Naive thymus-derived CD4-positive, alpha-beta T cell (primary cell): ENCODE measurements around the gene RRP9. TPM values are rescaled to one million over a fixed set of nuclear protein-coding genes. Genes with fewer than 3 reads are reported as not detected.

Experiments used
- ATAC-seq: fragments of 150-1000 bp; cut with Tn5 transposase; 2 replicates; pipeline ENCODE4 v1.10.0; 2021; ENCODE audit warnings: mild to moderate bottlenecking, moderate library complexity
- CTCF ChIA-PET: fragments of 350-600 bp; sonication (Branson Sonifier 250); formaldehyde crosslinking; loops from one replicate; lab custom pipeline; 2021; ENCODE audit warnings: antibody characterized with exemption; lab: Charles Lee
- POLR2A ChIA-PET: fragments of 350-600 bp; sonication (Branson Sonifier 250); formaldehyde crosslinking; loops from one replicate; lab custom pipeline; 2021; ENCODE audit warnings: antibody characterized with exemption, inconsistent platforms; lab: Charles Lee
- DNase-seq, 9 donors: peaks; one replicate each; pipeline versions ENCODE4 v3.0.0 to v3.0.0-alpha.2; 2020 to 2022; ENCODE audit warnings: mixed read lengths in 1 of 9
- H3K27ac ChIP-seq: one replicate; pipeline ENCODE4 v1.7.0; 2013; ENCODE audit warnings: mild to moderate bottlenecking, low read depth, low read length, moderate library complexity
- H3K27me3 ChIP-seq, 2 donors: one replicate each; pipeline ENCODE4 v1.7.0; 2013; ENCODE audit warnings: low read length in 2 of 2, mild to moderate bottlenecking in 2 of 2, moderate library complexity in 2 of 2; ENCODE audit not compliant: control insufficient read depth in 2 of 2, insufficient read depth in 2 of 2
- H3K36me3 ChIP-seq, 3 experiments: 1 replicate in 2 of 3; 2 replicates in 1 of 3; pipeline ENCODE4 v1.7.0; 2013; ENCODE audit warnings: low read length in 3 of 3, mild to moderate bottlenecking in 3 of 3, moderate library complexity in 1 of 3; ENCODE audit not compliant: insufficient read depth in 3 of 3, control insufficient read depth in 2 of 3
- H3K4me1 ChIP-seq, 2 donors: one replicate each; pipeline ENCODE4 v1.7.0; 2013; ENCODE audit warnings: low read length in 2 of 2, mild to moderate bottlenecking in 2 of 2, moderate library complexity in 1 of 2; ENCODE audit not compliant: control insufficient read depth in 2 of 2, insufficient read depth in 2 of 2
- H3K4me3 ChIP-seq: 2 replicates; pipeline ENCODE4 v1.7.0; 2013; ENCODE audit warnings: mild to moderate bottlenecking, low read length
- H3K9me3 ChIP-seq, 3 experiments: 1 replicate in 2 of 3; 2 replicates in 1 of 3; pipeline ENCODE4 v1.7.0; 2013; ENCODE audit warnings: low read length in 3 of 3; ENCODE audit not compliant: control insufficient read depth in 2 of 3
- H3K27ac Mint-ChIP-seq, 9 donors: one replicate each; pipeline ENCODE4 v1.8.0; 2020 to 2022; ENCODE audit warnings: mixed read lengths in 9 of 9, mild to moderate bottlenecking in 8 of 9, moderate library complexity in 5 of 9, inconsistent platforms in 2 of 9
- H3K27me3 Mint-ChIP-seq, 5 donors: one replicate each; pipeline ENCODE4 v1.8.0; 2021 to 2022; ENCODE audit warnings: mixed read lengths in 5 of 5, mild to moderate bottlenecking in 1 of 5
- H3K36me3 Mint-ChIP-seq, 5 donors: one replicate each; pipeline ENCODE4 v1.8.0; 2020 to 2022; ENCODE audit warnings: mixed read lengths in 5 of 5, mild to moderate bottlenecking in 3 of 5, inconsistent platforms in 1 of 5
- H3K4me1 Mint-ChIP-seq, 7 donors: one replicate each; pipeline ENCODE4 v1.8.0; 2020 to 2022; ENCODE audit warnings: mixed read lengths in 7 of 7, mild to moderate bottlenecking in 3 of 7, inconsistent platforms in 1 of 7
- H3K4me3 Mint-ChIP-seq, 10 donors: one replicate each; pipeline ENCODE4 v1.8.0; 2020 to 2022; ENCODE audit warnings: mild to moderate bottlenecking in 10 of 10, mixed read lengths in 10 of 10, moderate library complexity in 6 of 10, inconsistent platforms in 2 of 10
- H3K9me3 Mint-ChIP-seq, 11 donors: one replicate each; pipeline ENCODE4 v1.8.0; 2020 to 2022; ENCODE audit warnings: mixed read lengths in 11 of 11, mild to moderate bottlenecking in 4 of 11, inconsistent platforms in 1 of 11, moderate library complexity in 1 of 11
- intact Hi-C, 2 donors: fragments of 100-400 bp; cut with micrococcal nuclease; formaldehyde crosslinking; loops; one replicate each; pipeline ENCODE4 v1.15.1; 2023
- polyA plus RNA-seq, 2 donors: library from polyadenylated mRNA; unstranded; fragments of 300-500 nt; fragmentation: Illumina TruSeq; gene quantifications; one replicate each; pipeline ENCODE4 v1.2.3, GENCODE V29; 2021
- total RNA-seq, 6 experiments: library from RNA in 5 of 6; stranded (reverse) in 5 of 6; gene quantifications; 1 replicate in 5 of 6; 2 replicates in 1 of 6; pipeline ENCODE4 v1.2.3 and lab custom pipeline; 2021 to 2026

The RRP9 gene
- total and polyA plus RNA-seq, 7 experiments from 2014 or later, result 10.2 to 34.2 (median 18.6) TPM

GRCh38 chr3:51934139-51934850 lies 7.4 kb downstream of the RRP9 start:
- no peak for ATAC-seq
- Mint-ChIP-seq H3K4me3 (no peak overlapping the region), H3K27me3 (no peaks in the 10 kb centered on the region), H3K36me3 (peaks cover 0 to 47% (median 5%) of the 10 kb centered on the region in 5 donors), H3K4me1 (peaks cover 3 to 11% (median 4%) of the 10 kb centered on the region in 7 donors), H3K9me3 (no peaks in the 10 kb centered on the region), H3K27ac (no peak overlapping the region)
- Histone ChIP-seq H3K36me3 (peaks cover 0 to 67% (median 16%) of the 10 kb centered on the region in 3 experiments), H3K27me3 (no peaks in the 10 kb centered on the region), H3K4me3 (no peak overlapping the region), H3K27ac (no peak overlapping the region), H3K4me1 (no peaks in the 10 kb centered on the region), H3K9me3 (no peaks in the 10 kb centered on the region)
- ChIA-PET POLR2A (interaction anchor here (0.8 kb wide), 1 partner anchor 663 kb away, joined by 4 read pairs; no protein-coding TSS in a partner anchor), CTCF (no interaction called here)
- DNase-seq, result no peak
- intact Hi-C loops, result no loop called here

- H3K4me3 Mint-ChIP-seq, result no peak overlapping the region
- POLR2A ChIA-PET, result no interaction called here
- no peak overlapping the region for H3K4me3 ChIP-seq
- no peaks in the 10 kb centered on the region for H3K9me3 Mint-ChIP-seq
- no peak overlapping the region for H3K27ac Mint-ChIP-seq
- no peak for DNase-seq
- no peaks in the 10 kb centered on the region for H3K4me1 ChIP-seq
- H3K4me1 Mint-ChIP-seq, result peaks cover 0 to 7% (median 0%) of the 10 kb centered on the region in 7 donors
- no peaks in the 10 kb centered on the region for H3K27me3 Mint-ChIP-seq
- no peak for ATAC-seq
- peaks cover 0 to 44% (median 5%) of the 10 kb centered on the region in 5 donors for H3K36me3 Mint-ChIP-seq
- CTCF ChIA-PET, result no interaction called here
- H3K27me3 ChIP-seq, result no peaks in the 10 kb centered on the region
- H3K36me3 ChIP-seq, result peaks cover 0 to 64% (median 16%) of the 10 kb centered on the region in 3 experiments
- H3K27ac ChIP-seq, result no peak overlapping the region
- H3K9me3 ChIP-seq, result no peaks in the 10 kb centered on the region
- intact Hi-C loops, result no loop called here
These were observed 8.1 kb downstream of the RRP9 start for GRCh38 chr3:51933471-51934138.

- no peaks in the 10 kb centered on the region for H3K27me3 ChIP-seq
- H3K27ac Mint-ChIP-seq, result no peak overlapping the region
- CTCF ChIA-PET, result no interaction called here
- POLR2A ChIA-PET, result interaction anchor here (0.7 kb wide), 1 partner anchor 473 kb away, joined by 4 read pairs; no protein-coding TSS in a partner anchor
- intact Hi-C loops, result no loop called here
- H3K27me3 Mint-ChIP-seq, result no peaks in the 10 kb centered on the region
- peaks cover 0 to 39% (median 5%) of the 10 kb centered on the region in 5 donors for H3K36me3 Mint-ChIP-seq
- H3K4me1 Mint-ChIP-seq, result no peaks in the 10 kb centered on the region
- ATAC-seq (no peak), DNase-seq (no peak)
- no peak overlapping the region for H3K4me3 ChIP-seq
- no peak overlapping the region for H3K4me3 Mint-ChIP-seq
- no peaks in the 10 kb centered on the region for H3K9me3 Mint-ChIP-seq
- H3K27ac ChIP-seq, result no peak overlapping the region
- H3K36me3 ChIP-seq, result peaks cover 0 to 56% (median 16%) of the 10 kb centered on the region in 3 experiments
- H3K9me3 ChIP-seq, result no peaks in the 10 kb centered on the region
- H3K4me1 ChIP-seq, result no peaks in the 10 kb centered on the region
These were observed 9.0 kb downstream of the RRP9 start for GRCh38 chr3:51932471-51933370.

- ATAC-seq, result no peak
- no peak for DNase-seq
- H3K27me3 Mint-ChIP-seq, result no peaks in the 10 kb centered on the region
- H3K36me3 Mint-ChIP-seq, result peaks cover 0 to 38% (median 4%) of the 10 kb centered on the region in 5 donors
- H3K4me1 Mint-ChIP-seq, result no peaks in the 10 kb centered on the region
- H3K27ac Mint-ChIP-seq, result no peak overlapping the region
- CTCF ChIA-PET, result no interaction called here
- no peaks in the 10 kb centered on the region for H3K27me3 ChIP-seq
- no peaks in the 10 kb centered on the region for H3K9me3 Mint-ChIP-seq
- H3K4me3 Mint-ChIP-seq, result no peak overlapping the region
- H3K9me3 ChIP-seq, result no peaks in the 10 kb centered on the region
- peaks cover 0 to 46% (median 16%) of the 10 kb centered on the region in 3 experiments for H3K36me3 ChIP-seq
- POLR2A ChIA-PET, result no interaction called here
- H3K4me1 ChIP-seq, result no peaks in the 10 kb centered on the region
- no peak overlapping the region for H3K4me3 ChIP-seq
- intact Hi-C loops, result no loop called here
- no peak overlapping the region for H3K27ac ChIP-seq
These were observed 9.9 kb downstream of the RRP9 start for GRCh38 chr3:51931756-51932155.

- intact Hi-C loops, result no loop called here
- ATAC-seq (no peak), DNase-seq (no peak)
- Histone ChIP-seq H3K27ac (no peak overlapping the region), H3K4me3 (no peak overlapping the region), H3K9me3 (no peaks in the 10 kb centered on the region), H3K4me1 (no peaks in the 10 kb centered on the region), H3K36me3 (peaks cover 0 to 33% (median 9%) of the 10 kb centered on the region in 3 experiments), H3K27me3 (no peaks in the 10 kb centered on the region)
- POLR2A ChIA-PET, result no interaction called here
- CTCF ChIA-PET, result no interaction called here
- H3K27ac Mint-ChIP-seq, result no peak overlapping the region
- H3K27me3 Mint-ChIP-seq, result no peaks in the 10 kb centered on the region
- no peak overlapping the region for H3K4me3 Mint-ChIP-seq
- no peaks in the 10 kb centered on the region for H3K4me1 Mint-ChIP-seq
- peaks cover 0 to 28% (median 4%) of the 10 kb centered on the region in 5 donors for H3K36me3 Mint-ChIP-seq
- no peaks in the 10 kb centered on the region for H3K9me3 Mint-ChIP-seq
These were observed 11.3 kb downstream of the RRP9 start for GRCh38 chr3:51930439-51930838.

GRCh38 chr3:51929420-51930003 lies 12.2 kb downstream of the RRP9 start:
- no peak overlapping the region for H3K27ac ChIP-seq
- H3K4me1 ChIP-seq, result no peaks in the 10 kb centered on the region
- peaks cover 0 to 23% (median 9%) of the 10 kb centered on the region in 3 experiments for H3K36me3 ChIP-seq
- no peak overlapping the region for H3K4me3 ChIP-seq
- ATAC-seq (no peak), DNase-seq (no peak)
- POLR2A ChIA-PET, result no interaction called here
- Mint-ChIP-seq H3K27me3 (no peaks in the 10 kb centered on the region), H3K27ac (peak overlapping the region in 1 of 9 donors; percentile 30), H3K4me3 (no peak overlapping the region), H3K9me3 (no peaks in the 10 kb centered on the region), H3K36me3 (peaks cover 0 to 20% (median 4%) of the 10 kb centered on the region in 5 donors), H3K4me1 (no peaks in the 10 kb centered on the region)
- H3K27me3 ChIP-seq, result no peaks in the 10 kb centered on the region
- intact Hi-C loops, result no loop called here
- CTCF ChIA-PET, result no interaction called here
- no peaks in the 10 kb centered on the region for H3K9me3 ChIP-seq
